ENCODE data around the gene OR1M1.

GRCh38 chr19:9132422-9132821, 45.6 kb downstream of the OR1M1 start:
- TF ChIP-seq EZH2 (optimal IDR thresholded peaks at IDR 0.05; ENCODE audit: low read depth, low read length) (no peak), CTCF (IDR thresholded peaks at IDR 0.05; ENCODE audit: low read length) (no peak)

Data from MM.1S (cell line).